Measurements from ENCODE around the gene C17orf75. TPM values are rescaled to one million over a fixed set of nuclear protein-coding genes. Genes with fewer than 3 reads are reported as not detected.
A peak's percentile ranks its signal among the peaks of the same experiment; 100 is the strongest.

C17orf75 gene
- total and polyA plus RNA-seq, 2 donors (not counting 1 experiment from before 2014, with no cell fraction given), result 16.4 to 30.2 TPM

DNA sequence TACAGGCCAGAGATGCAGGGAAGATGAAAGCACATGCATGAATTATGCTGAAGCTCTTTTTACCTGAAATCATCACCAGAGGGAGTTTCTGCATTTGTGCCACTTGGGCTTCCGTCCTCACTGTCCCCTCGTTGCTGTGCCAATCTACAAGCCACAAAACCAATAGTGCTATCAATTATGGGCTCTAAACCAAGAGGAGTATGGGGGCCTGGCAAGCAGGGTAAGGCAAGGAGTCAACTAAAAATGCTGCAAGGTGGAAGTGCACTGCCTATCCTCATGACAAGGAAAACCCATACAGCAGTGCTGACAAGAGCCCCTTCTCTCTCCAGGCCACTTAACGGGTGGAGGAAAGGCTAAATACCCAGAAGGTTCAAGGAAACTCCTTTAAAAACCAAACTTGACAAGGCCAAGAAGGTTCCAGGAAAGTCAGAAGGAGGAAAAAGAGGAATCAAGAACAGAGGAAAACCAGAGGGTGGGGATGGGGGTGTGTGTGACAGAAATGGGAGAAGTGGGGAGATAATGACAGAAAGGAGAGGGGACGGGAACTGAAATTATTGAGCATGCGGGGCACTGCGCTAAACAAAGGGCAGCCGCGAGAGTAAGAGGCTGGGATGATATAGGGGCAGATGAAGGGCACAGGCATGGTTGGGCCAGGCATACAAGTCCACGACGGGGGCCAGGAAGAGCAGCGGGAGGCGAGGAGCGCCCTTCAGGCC, 674 bp downstream of the C17orf75 start:
- no peaks in the 10 kb centered on the region for H3K27me3 ChIP-seq (ENCODE audit: control insufficient read depth, insufficient read depth, low read length)
- peak overlapping the region; percentile 69 for H3K9ac ChIP-seq (ENCODE audit: insufficient read depth, low read length)
- H3K4me1 ChIP-seq (ENCODE audit: control insufficient read depth, extremely low read depth, insufficient read depth, low read length), result no peaks in the 10 kb centered on the region
- peak; percentile 26 to 29 for DNase-seq (ENCODE audit: low read depth in 2 of 2)
- no peaks in the 10 kb centered on the region for H3K36me3 ChIP-seq (ENCODE audit: control insufficient read depth, insufficient read depth, low read length)
- no peak for TF ChIP-seq EZH2 (IDR thresholded peaks at IDR 0.05; ENCODE audit: low read length, missing control alignments)
- TF ChIP-seq, protein P1, sequence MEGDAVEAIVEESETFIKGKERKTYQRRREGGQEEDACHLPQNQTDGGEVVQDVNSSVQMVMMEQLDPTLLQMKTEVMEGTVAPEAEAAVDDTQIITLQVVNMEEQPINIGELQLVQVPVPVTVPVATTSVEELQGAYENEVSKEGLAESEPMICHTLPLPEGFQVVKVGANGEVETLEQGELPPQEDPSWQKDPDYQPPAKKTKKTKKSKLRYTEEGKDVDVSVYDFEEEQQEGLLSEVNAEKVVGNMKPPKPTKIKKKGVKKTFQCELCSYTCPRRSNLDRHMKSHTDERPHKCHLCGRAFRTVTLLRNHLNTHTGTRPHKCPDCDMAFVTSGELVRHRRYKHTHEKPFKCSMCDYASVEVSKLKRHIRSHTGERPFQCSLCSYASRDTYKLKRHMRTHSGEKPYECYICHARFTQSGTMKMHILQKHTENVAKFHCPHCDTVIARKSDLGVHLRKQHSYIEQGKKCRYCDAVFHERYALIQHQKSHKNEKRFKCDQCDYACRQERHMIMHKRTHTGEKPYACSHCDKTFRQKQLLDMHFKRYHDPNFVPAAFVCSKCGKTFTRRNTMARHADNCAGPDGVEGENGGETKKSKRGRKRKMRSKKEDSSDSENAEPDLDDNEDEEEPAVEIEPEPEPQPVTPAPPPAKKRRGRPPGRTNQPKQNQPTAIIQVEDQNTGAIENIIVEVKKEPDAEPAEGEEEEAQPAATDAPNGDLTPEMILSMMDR (conservative IDR thresholded peaks at IDR 0.05 in 1 of 2, IDR thresholded peaks at IDR 0.05 in 1 of 2; ENCODE audit: low read depth in 1 of 2, low read length in 2 of 2), result no peak
- H3K27ac ChIP-seq (ENCODE audit: insufficient read depth, low read length), result peak overlapping the region; percentile 58
- peak overlapping the region; percentile 90 for H2AFZ ChIP-seq (ENCODE audit: low read length)
- H3K4me2 ChIP-seq (ENCODE audit: extremely low read depth, insufficient read depth, low read length), result peak overlapping the region; percentile 86
- no peaks in the 10 kb centered on the region for H3K79me2 ChIP-seq (ENCODE audit: control insufficient read depth, insufficient read depth, low read length)
- H3K4me3 ChIP-seq (replicated peaks in 1 of 4; ENCODE audit: control extremely low read depth in 1 of 4, insufficient read depth in 1 of 4, low read depth in 3 of 4, low read length in 4 of 4), result peak overlapping the region; percentile 59 to 76 (median 65)
- no peaks in the 10 kb centered on the region for H4K20me1 ChIP-seq (ENCODE audit: control insufficient read depth, extremely low read depth, insufficient read depth, low read length)
- H3K9me3 ChIP-seq (ENCODE audit: control insufficient read depth, insufficient read depth, low read depth, low read length), result no peaks in the 10 kb centered on the region

DNA sequence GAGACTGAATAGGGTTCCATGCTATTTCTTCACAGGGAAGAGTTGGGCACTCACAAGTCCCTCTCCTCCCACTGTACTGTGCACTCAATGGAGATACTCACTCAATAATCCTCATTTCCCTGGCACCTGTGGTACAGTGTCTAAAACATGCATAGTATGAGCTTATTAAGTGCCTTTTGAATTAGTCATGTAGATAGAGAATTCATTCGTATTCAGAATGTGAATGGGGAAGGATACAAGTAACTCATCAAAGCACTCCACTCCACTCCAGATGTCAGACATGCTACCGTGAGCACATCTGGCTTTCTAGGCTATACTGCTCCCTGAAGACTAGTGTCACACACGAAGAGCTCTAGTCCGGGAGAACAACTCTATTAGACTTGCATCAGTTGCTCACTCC, 6.3 kb downstream of the C17orf75 start:
- Histone ChIP-seq H3K4me3 (replicated peaks in 1 of 4; ENCODE audit: control extremely low read depth in 1 of 4, insufficient read depth in 1 of 4, low read depth in 3 of 4, low read length in 4 of 4) (no peak overlapping the region), H3K4me2 (ENCODE audit: extremely low read depth, insufficient read depth, low read length) (no peak overlapping the region), H3K9me3 (ENCODE audit: control insufficient read depth, insufficient read depth, low read depth, low read length) (no peaks in the 10 kb centered on the region), H3K36me3 (ENCODE audit: control insufficient read depth, insufficient read depth, low read length) (peaks cover 2% of the 10 kb centered on the region), H3K27ac (ENCODE audit: insufficient read depth, low read length) (no peak overlapping the region), H4K20me1 (ENCODE audit: control insufficient read depth, extremely low read depth, insufficient read depth, low read length) (no peaks in the 10 kb centered on the region), H2AFZ (ENCODE audit: low read length) (no peak overlapping the region), H3K79me2 (ENCODE audit: control insufficient read depth, insufficient read depth, low read length) (no peaks in the 10 kb centered on the region), H3K4me1 (ENCODE audit: control insufficient read depth, extremely low read depth, insufficient read depth, low read length) (no peaks in the 10 kb centered on the region), H3K27me3 (ENCODE audit: control insufficient read depth, insufficient read depth, low read length) (no peaks in the 10 kb centered on the region), H3K9ac (ENCODE audit: insufficient read depth, low read length) (no peak overlapping the region)
- DNase-seq (ENCODE audit: low read depth in 2 of 2), result peak; percentile 42 to 89
- TF ChIP-seq EZH2 (IDR thresholded peaks at IDR 0.05; ENCODE audit: low read length, missing control alignments), result no peak
- TF ChIP-seq, protein P1 (conservative IDR thresholded peaks at IDR 0.05 in 1 of 2, IDR thresholded peaks at IDR 0.05 in 1 of 2; ENCODE audit: low read depth in 1 of 2, low read length in 2 of 2), result no peak

DNA sequence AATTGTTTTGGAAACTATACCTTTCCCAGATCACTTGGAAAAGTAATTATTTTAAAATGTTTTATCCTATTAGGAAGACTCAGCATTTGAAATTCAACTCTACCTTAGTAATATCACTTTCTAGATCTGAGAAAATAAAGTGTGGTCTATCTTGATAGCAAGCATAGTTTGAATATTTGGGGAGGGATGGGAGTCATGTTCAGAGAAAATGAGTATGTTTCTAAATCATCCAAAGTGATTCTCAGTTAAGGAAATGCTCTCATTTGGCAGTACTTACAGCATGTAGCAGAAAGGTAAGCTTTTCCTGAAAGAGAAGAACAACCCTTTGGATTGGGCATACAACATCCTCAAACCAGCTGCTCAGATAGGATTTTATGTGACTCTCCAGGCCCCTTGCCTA, 6.9 kb downstream of the C17orf75 start:
- Histone ChIP-seq H3K9ac (ENCODE audit: insufficient read depth, low read length) (no peak overlapping the region), H4K20me1 (ENCODE audit: control insufficient read depth, extremely low read depth, insufficient read depth, low read length) (no peaks in the 10 kb centered on the region), H3K27ac (ENCODE audit: insufficient read depth, low read length) (no peak overlapping the region), H3K79me2 (ENCODE audit: control insufficient read depth, insufficient read depth, low read length) (no peaks in the 10 kb centered on the region), H3K9me3 (ENCODE audit: control insufficient read depth, insufficient read depth, low read depth, low read length) (no peaks in the 10 kb centered on the region), H3K36me3 (ENCODE audit: control insufficient read depth, insufficient read depth, low read length) (peaks cover 2% of the 10 kb centered on the region), H2AFZ (ENCODE audit: low read length) (no peak overlapping the region), H3K4me1 (ENCODE audit: control insufficient read depth, extremely low read depth, insufficient read depth, low read length) (no peaks in the 10 kb centered on the region), H3K27me3 (ENCODE audit: control insufficient read depth, insufficient read depth, low read length) (no peaks in the 10 kb centered on the region), H3K4me2 (ENCODE audit: extremely low read depth, insufficient read depth, low read length) (no peak overlapping the region), H3K4me3 (replicated peaks in 1 of 4; ENCODE audit: control extremely low read depth in 1 of 4, insufficient read depth in 1 of 4, low read depth in 3 of 4, low read length in 4 of 4) (no peak overlapping the region)
- TF ChIP-seq, protein P1 (conservative IDR thresholded peaks at IDR 0.05 in 1 of 2, IDR thresholded peaks at IDR 0.05 in 1 of 2; ENCODE audit: low read depth in 1 of 2, low read length in 2 of 2), result no peak
- TF ChIP-seq EZH2 (IDR thresholded peaks at IDR 0.05; ENCODE audit: low read length, missing control alignments), result no peak
- DNase-seq (ENCODE audit: low read depth in 2 of 2), result peak in 1 of 2 donors; percentile 54

All from fibroblast of lung (primary cell).